Measurements from ENCODE around the gene ZCCHC7.

The ZCCHC7 gene

GRCh38 chr9:37255944-37256862 is 135.8 kb downstream of the ZCCHC7 start:
- TF ChIP-seq FOXP2 (optimal IDR thresholded peaks at IDR 0.05; ENCODE audit: borderline replicate concordance, extremely low read depth, extremely low read length, insufficient read depth) (no peak), POLR2AphosphoS5 (IDR thresholded peaks at IDR 0.05; ENCODE audit: low read depth, low read length) (no peak), REST (IDR thresholded peaks at IDR 0.05; ENCODE audit: insufficient read depth in 1 of 2, low read depth in 2 of 2, low read length in 2 of 2) (no peak), TAF1 (IDR thresholded peaks at IDR 0.05; ENCODE audit: borderline replicate concordance, insufficient read depth, low read length) (no peak), SIN3A (IDR thresholded peaks at IDR 0.05; ENCODE audit: borderline replicate concordance, insufficient read depth, low read length) (no peak)

GRCh38 chr9:37259951-37260350 is 139.6 kb downstream of the ZCCHC7 start:
- TF ChIP-seq REST (IDR thresholded peaks at IDR 0.05; ENCODE audit: insufficient read depth in 1 of 2, low read depth in 2 of 2, low read length in 2 of 2) (no peak), TAF1 (IDR thresholded peaks at IDR 0.05; ENCODE audit: borderline replicate concordance, insufficient read depth, low read length) (no peak), SIN3A (IDR thresholded peaks at IDR 0.05; ENCODE audit: borderline replicate concordance, insufficient read depth, low read length) (no peak), POLR2AphosphoS5 (IDR thresholded peaks at IDR 0.05; ENCODE audit: low read depth, low read length) (no peak), FOXP2 (optimal IDR thresholded peaks at IDR 0.05; ENCODE audit: borderline replicate concordance, extremely low read depth, extremely low read length, insufficient read depth) (no peak)

GRCh38 chr9:37262410-37262809 is 142.0 kb downstream of the ZCCHC7 start:
- TF ChIP-seq TAF1 (IDR thresholded peaks at IDR 0.05; ENCODE audit: borderline replicate concordance, insufficient read depth, low read length) (no peak), SIN3A (IDR thresholded peaks at IDR 0.05; ENCODE audit: borderline replicate concordance, insufficient read depth, low read length) (no peak), REST (IDR thresholded peaks at IDR 0.05; ENCODE audit: insufficient read depth in 1 of 2, low read depth in 2 of 2, low read length in 2 of 2) (no peak), FOXP2 (optimal IDR thresholded peaks at IDR 0.05; ENCODE audit: borderline replicate concordance, extremely low read depth, extremely low read length, insufficient read depth) (no peak), POLR2AphosphoS5 (IDR thresholded peaks at IDR 0.05; ENCODE audit: low read depth, low read length) (no peak)

- TF ChIP-seq FOXP2 (optimal IDR thresholded peaks at IDR 0.05; ENCODE audit: borderline replicate concordance, extremely low read depth, extremely low read length, insufficient read depth) (no peak), TAF1 (IDR thresholded peaks at IDR 0.05; ENCODE audit: borderline replicate concordance, insufficient read depth, low read length) (no peak), REST (IDR thresholded peaks at IDR 0.05; ENCODE audit: insufficient read depth in 1 of 2, low read depth in 2 of 2, low read length in 2 of 2) (no peak), SIN3A (IDR thresholded peaks at IDR 0.05; ENCODE audit: borderline replicate concordance, insufficient read depth, low read length) (no peak), POLR2AphosphoS5 (IDR thresholded peaks at IDR 0.05; ENCODE audit: low read depth, low read length) (no peak)
Observed at GRCh38 chr9:37264539-37264938, 144.2 kb downstream of the ZCCHC7 start.

All from PFSK-1 (cell line).